Naive thymus-derived CD8-positive, alpha-beta T cell (primary cell): Measurements from ENCODE around the gene TMEM44. TPM values are rescaled to one million over a fixed set of nuclear protein-coding genes. Genes with fewer than 3 reads are reported as not detected.

Source experiments
- ATAC-seq, 2 donors: fragments of 150-1000 bp; cut with Tn5 transposase in 1 of 2; sonication (Bioruptor Pico), chemical (Tn5 transposase) in 1 of 2; 1 replicate in 1 of 2; 2 replicates in 1 of 2; pipeline ENCODE4 v1.10.0; 2021; ENCODE audit warnings: mild to moderate bottlenecking in 2 of 2, moderate library complexity in 2 of 2
- POLR2A ChIA-PET: fragments of 350-600 bp; sonication (Branson Sonifier 250); formaldehyde crosslinking; loops from one replicate; lab custom pipeline; 2021; ENCODE audit warnings: antibody characterized with exemption; lab: Charles Lee
- DNase-seq, 10 donors: peaks; one replicate each; pipeline versions ENCODE4 v3.0.0 to v3.0.0-alpha.2; 2020 to 2022
- H3K27ac Mint-ChIP-seq, 10 donors: one replicate each; pipeline ENCODE4 v1.8.0; 2020 to 2022; ENCODE audit warnings: mild to moderate bottlenecking in 10 of 10, mixed read lengths in 10 of 10, moderate library complexity in 4 of 10, inconsistent platforms in 1 of 10
- H3K27me3 Mint-ChIP-seq, 5 donors: one replicate each; pipeline ENCODE4 v1.8.0; 2021 to 2022; ENCODE audit warnings: mixed read lengths in 5 of 5
- H3K36me3 Mint-ChIP-seq, 3 donors: one replicate each; pipeline ENCODE4 v1.8.0; 2020 to 2022; ENCODE audit warnings: mixed read lengths in 3 of 3, mild to moderate bottlenecking in 2 of 3, inconsistent platforms in 1 of 3
- H3K4me1 Mint-ChIP-seq, 4 donors: one replicate each; pipeline ENCODE4 v1.8.0; 2021 to 2022; ENCODE audit warnings: mixed read lengths in 4 of 4
- H3K4me3 Mint-ChIP-seq, 10 donors: one replicate each; pipeline ENCODE4 v1.8.0; 2020 to 2022; ENCODE audit warnings: mild to moderate bottlenecking in 10 of 10, mixed read lengths in 10 of 10, moderate library complexity in 6 of 10, inconsistent platforms in 1 of 10
- H3K9me3 Mint-ChIP-seq, 9 donors: one replicate each; pipeline ENCODE4 v1.8.0; 2020 to 2022; ENCODE audit warnings: mixed read lengths in 9 of 9, mild to moderate bottlenecking in 3 of 9, inconsistent platforms in 1 of 9, moderate library complexity in 1 of 9
- polyA plus RNA-seq, 3 donors: library from polyadenylated mRNA; unstranded; fragments of 300-500 nt; fragmentation: Illumina TruSeq; gene quantifications; one replicate each; pipeline ENCODE4 v1.2.3, GENCODE V29; 2021
- total RNA-seq, 8 experiments: library from RNA in 2 of 8; stranded (reverse) in 2 of 8; gene quantifications; one replicate each; pipeline ENCODE4 v1.2.3 and lab custom pipeline; 2021 to 2026

TMEM44 gene
- total and polyA plus RNA-seq, 5 experiments from 2014 or later = 0.14 to 4.6 (median 2.0) TPM

DNA sequence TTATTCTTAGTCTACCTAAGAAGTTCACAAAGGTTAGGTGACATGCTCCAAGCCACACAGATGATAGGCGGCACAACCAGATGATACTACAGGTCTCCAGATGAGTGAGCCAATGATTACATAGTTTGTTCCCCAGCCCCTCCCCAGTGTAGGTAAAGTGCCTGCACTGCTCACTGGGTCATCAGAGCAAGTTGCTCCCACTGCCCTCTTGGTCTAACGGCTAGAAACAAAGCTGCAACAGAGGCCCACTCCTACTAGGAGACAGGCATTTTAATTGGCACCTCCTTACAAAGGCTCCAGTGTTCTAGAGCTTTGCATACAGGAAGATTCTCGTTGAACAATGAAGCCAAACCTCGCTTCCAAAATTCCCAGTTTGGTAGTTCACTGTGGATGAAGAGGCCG, 47.3 kb downstream of the TMEM44 start:
- peak overlapping the region in 7 of 10 donors; percentile 8 to 53 (median 33) for H3K4me3 Mint-ChIP-seq
- H3K9me3 Mint-ChIP-seq = peaks cover 0 to 42% (median 19%) of the 10 kb centered on the region in 9 donors
- no peaks in the 10 kb centered on the region for H3K27me3 Mint-ChIP-seq
- POLR2A ChIA-PET = no interaction called here
- DNase-seq (no peak), ATAC-seq (no peak)
- H3K36me3 Mint-ChIP-seq = peaks cover 0 to 15% (median 12%) of the 10 kb centered on the region in 3 donors
- H3K4me1 Mint-ChIP-seq = peaks cover 9 to 16% (median 14%) of the 10 kb centered on the region in 4 donors
- H3K27ac Mint-ChIP-seq = peak overlapping the region in 4 of 10 donors; percentile 6 to 94 (median 24)

- Mint-ChIP-seq H3K4me3 (peak overlapping the region in 9 of 10 donors; percentile 29 to 95 (median 72)), H3K27ac (peak overlapping the region in 8 of 10 donors; percentile 47 to 98 (median 84)), H3K27me3 (no peaks in the 10 kb centered on the region), H3K4me1 (peaks cover 9 to 16% (median 14%) of the 10 kb centered on the region in 4 donors), H3K9me3 (peaks cover 0 to 42% (median 19%) of the 10 kb centered on the region in 9 donors), H3K36me3 (peaks cover 0 to 15% (median 12%) of the 10 kb centered on the region in 3 donors)
- POLR2A ChIA-PET = interaction anchor here (0.6 to 2.0 kb wide), 2 partner anchors 36 to 187 kb away, joined by 3 to 10 read pairs; no protein-coding TSS in a partner anchor
- no peak for DNase-seq
- no peak for ATAC-seq
These were observed 48.4 kb downstream of the TMEM44 start for GRCh38 chr3:194584866-194585265.

GRCh38 chr3:194584320-194584776, 48.9 kb downstream of the TMEM44 start:
- Mint-ChIP-seq H3K27ac (peak overlapping the region; percentile 94 to 98 (median 96)), H3K36me3 (peaks cover 0 to 15% (median 12%) of the 10 kb centered on the region in 3 donors), H3K4me1 (peaks cover 9 to 16% (median 14%) of the 10 kb centered on the region in 4 donors), H3K4me3 (peak overlapping the region; percentile 89 to 95 (median 93)), H3K9me3 (peaks cover 0 to 42% (median 19%) of the 10 kb centered on the region in 9 donors), H3K27me3 (no peaks in the 10 kb centered on the region)
- POLR2A ChIA-PET = interaction anchor here (0.7 to 2.1 kb wide), 8 partner anchors 8 to 187 kb away, joined by 3 to 14 read pairs (median 4); partner anchors contain the start of gene ATP13A3
- no peak for DNase-seq
- no peak for ATAC-seq

DNA sequence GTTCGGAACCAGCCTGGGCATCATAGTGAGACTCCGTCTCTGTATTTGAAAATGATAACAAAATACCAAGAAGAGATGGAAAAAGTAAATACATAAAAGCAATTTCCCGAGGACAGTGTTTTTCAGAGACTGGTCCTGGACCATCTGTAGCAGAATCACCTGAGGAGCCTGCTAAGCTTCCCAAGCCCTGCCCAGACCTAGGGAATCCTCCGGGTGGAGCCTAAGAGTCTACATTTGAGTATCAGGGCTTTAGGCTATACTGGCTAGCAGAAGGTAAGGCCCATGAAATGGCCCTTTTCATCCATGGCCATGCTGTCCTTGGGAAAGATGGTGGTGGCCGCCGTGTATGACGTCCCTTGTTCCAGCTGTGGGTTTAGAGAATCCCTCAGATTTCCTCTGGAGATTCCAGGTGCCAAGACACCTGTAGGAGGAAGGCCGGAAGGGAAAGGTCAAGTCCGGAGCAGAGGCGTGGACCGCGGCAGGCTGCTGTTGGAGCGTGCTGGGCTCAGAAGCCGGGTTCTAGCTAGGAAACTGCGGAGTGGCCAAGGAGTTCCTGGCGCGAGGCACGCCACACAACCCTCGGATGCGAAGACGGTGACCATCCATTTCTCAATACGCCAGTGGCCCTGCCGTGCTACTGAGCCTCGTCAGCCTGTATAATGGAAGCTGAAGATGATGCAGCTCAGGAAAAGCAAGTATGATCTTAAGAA, 50.9 kb downstream of the TMEM44 start:
- Mint-ChIP-seq H3K4me1 (peaks cover 9 to 16% (median 14%) of the 10 kb centered on the region in 4 donors), H3K36me3 (peaks cover 0 to 15% (median 7%) of the 10 kb centered on the region in 3 donors), H3K9me3 (peaks cover 0 to 31% (median 19%) of the 10 kb centered on the region in 9 donors), H3K27me3 (no peaks in the 10 kb centered on the region), H3K27ac (peak overlapping the region in 8 of 10 donors; percentile 9 to 84 (median 60)), H3K4me3 (peak overlapping the region; percentile 19 to 78 (median 49))
- no peak for ATAC-seq
- POLR2A ChIA-PET = interaction anchor here (2.1 kb wide), 1 partner anchor 97 kb away, joined by 14 read pairs; no protein-coding TSS in a partner anchor
- DNase-seq = no peak

DNA sequence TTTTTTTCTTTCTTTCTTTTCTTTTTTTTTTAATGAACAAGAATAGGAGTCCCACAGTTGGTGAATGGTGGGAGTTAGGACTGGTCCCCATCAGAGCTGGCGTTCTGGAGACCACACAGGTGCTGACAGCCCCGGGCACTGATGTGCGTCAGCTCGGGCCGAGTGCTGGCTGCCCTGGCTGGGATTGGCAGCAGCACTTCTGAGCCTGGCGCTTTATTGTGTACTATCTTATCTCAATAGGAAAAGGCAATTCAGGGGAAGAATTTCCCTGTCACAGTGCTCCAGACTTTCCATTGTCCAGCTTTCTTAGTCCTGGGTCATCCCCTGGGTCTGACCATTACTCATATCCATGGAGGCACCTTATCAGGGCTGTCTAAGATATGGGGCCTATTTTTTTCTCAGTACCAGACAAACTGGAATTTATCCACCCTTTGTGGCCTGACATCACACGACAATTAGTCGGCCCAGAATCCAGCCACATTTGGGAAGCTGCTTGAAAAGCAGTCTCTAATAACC, 54.1 kb downstream of the TMEM44 start:
- Mint-ChIP-seq H3K27ac (no peak overlapping the region), H3K27me3 (peaks cover 0 to 3% (median 0%) of the 10 kb centered on the region in 5 donors), H3K4me3 (no peak overlapping the region), H3K4me1 (peaks cover 3 to 4% (median 3%) of the 10 kb centered on the region in 4 donors), H3K9me3 (peaks cover 0 to 7% (median 0%) of the 10 kb centered on the region in 9 donors), H3K36me3 (no peaks in the 10 kb centered on the region)
- POLR2A ChIA-PET = interaction anchor here (0.7 kb wide), 1 partner anchor 24 kb away, joined by 3 read pairs; no protein-coding TSS in a partner anchor
- DNase-seq (no peak), ATAC-seq (no peak)

- Mint-ChIP-seq H3K36me3 (no peaks in the 10 kb centered on the region), H3K27ac (peak overlapping the region in 1 of 10 donors; percentile 18), H3K4me1 (peaks cover 0 to 2% (median 0%) of the 10 kb centered on the region in 4 donors), H3K4me3 (no peak overlapping the region), H3K9me3 (peaks cover 0 to 3% (median 0%) of the 10 kb centered on the region in 9 donors), H3K27me3 (peaks cover 5 to 8% (median 6%) of the 10 kb centered on the region in 5 donors)
- POLR2A ChIA-PET = no interaction called here
- DNase-seq = no peak
- no peak for ATAC-seq
These were observed 55.0 kb downstream of the TMEM44 start for GRCh38 chr3:194577986-194578905.

GRCh38 chr3:194575484-194576210, 57.6 kb downstream of the TMEM44 start:
- POLR2A ChIA-PET = interaction anchor here (1.0 kb wide), 1 partner anchor 86 kb away, joined by 3 read pairs; no protein-coding TSS in a partner anchor
- H3K4me1 Mint-ChIP-seq = peaks cover 0 to 2% (median 0%) of the 10 kb centered on the region in 4 donors
- no peaks in the 10 kb centered on the region for H3K36me3 Mint-ChIP-seq
- H3K27me3 Mint-ChIP-seq = peaks cover 18 to 29% (median 27%) of the 10 kb centered on the region in 5 donors
- DNase-seq (no peak), ATAC-seq (no peak)
- H3K9me3 Mint-ChIP-seq = no peaks in the 10 kb centered on the region
- no peak overlapping the region for H3K4me3 Mint-ChIP-seq
- H3K27ac Mint-ChIP-seq = peak overlapping the region in 1 of 10 donors; percentile 20

GRCh38 chr3:194574639-194575483, 58.4 kb downstream of the TMEM44 start:
- H3K27ac Mint-ChIP-seq = no peak overlapping the region
- peaks cover 18 to 29% (median 27%) of the 10 kb centered on the region in 5 donors for H3K27me3 Mint-ChIP-seq
- no peaks in the 10 kb centered on the region for H3K9me3 Mint-ChIP-seq
- DNase-seq (no peak), ATAC-seq (no peak)
- H3K4me1 Mint-ChIP-seq = peaks cover 0 to 2% (median 0%) of the 10 kb centered on the region in 4 donors
- POLR2A ChIA-PET = interaction anchor here (0.7 to 1.7 kb wide), 3 partner anchors 9 to 86 kb away, joined by 3 to 6 read pairs (median 5); no protein-coding TSS in a partner anchor
- no peaks in the 10 kb centered on the region for H3K36me3 Mint-ChIP-seq
- no peak overlapping the region for H3K4me3 Mint-ChIP-seq

DNA sequence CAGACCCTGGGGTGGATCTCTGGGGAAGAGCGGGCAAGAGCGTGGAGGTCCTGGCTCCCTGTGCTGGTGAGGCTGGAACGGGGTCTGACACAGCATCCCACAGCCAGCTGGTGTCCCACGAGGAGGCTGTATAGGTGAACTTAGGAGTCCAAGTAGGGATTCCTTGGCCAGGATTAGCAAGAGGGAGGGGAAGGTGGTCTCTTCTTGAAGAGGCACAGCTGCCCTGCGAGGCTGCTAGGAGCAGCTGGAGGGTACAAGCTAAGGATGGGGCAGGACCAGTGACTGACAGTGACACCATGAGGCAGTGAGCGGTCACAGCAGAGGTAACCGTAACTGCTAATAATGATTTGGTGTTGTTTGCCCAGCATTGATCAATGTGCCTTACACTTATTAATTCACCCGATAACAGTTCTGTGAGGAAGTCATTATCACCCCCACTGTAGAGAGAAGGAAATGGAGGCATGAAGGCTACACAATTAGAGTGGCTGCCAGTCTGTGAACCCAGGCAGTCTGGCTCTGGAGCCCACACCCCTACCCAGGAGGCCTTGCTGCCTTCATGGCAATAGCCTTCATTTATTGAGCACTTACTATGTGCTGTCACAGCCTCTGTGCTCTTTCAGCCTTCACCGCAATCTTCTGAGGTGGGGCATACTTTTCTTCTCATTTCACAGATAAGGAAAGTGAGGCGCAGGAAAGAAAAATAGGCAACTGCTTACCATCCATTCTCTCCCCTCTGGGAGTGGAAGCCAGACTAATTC, 59.4 kb downstream of the TMEM44 start:
- H3K9me3 Mint-ChIP-seq = no peaks in the 10 kb centered on the region
- H3K4me1 Mint-ChIP-seq = peaks cover 0 to 2% (median 0%) of the 10 kb centered on the region in 4 donors
- H3K27ac Mint-ChIP-seq = peak overlapping the region in 1 of 10 donors; percentile 52
- peak in 6 of 10 donors; percentile 7 to 40 (median 20) for DNase-seq
- no peaks in the 10 kb centered on the region for H3K36me3 Mint-ChIP-seq
- POLR2A ChIA-PET = interaction anchor here (0.5 to 1.7 kb wide), 3 partner anchors 10 to 986 kb away, joined by 3 to 6 read pairs (median 5); no protein-coding TSS in a partner anchor
- ATAC-seq = peak; percentile 87 to 89
- peaks cover 18 to 29% (median 27%) of the 10 kb centered on the region in 5 donors for H3K27me3 Mint-ChIP-seq
- no peak overlapping the region for H3K4me3 Mint-ChIP-seq

DNA sequence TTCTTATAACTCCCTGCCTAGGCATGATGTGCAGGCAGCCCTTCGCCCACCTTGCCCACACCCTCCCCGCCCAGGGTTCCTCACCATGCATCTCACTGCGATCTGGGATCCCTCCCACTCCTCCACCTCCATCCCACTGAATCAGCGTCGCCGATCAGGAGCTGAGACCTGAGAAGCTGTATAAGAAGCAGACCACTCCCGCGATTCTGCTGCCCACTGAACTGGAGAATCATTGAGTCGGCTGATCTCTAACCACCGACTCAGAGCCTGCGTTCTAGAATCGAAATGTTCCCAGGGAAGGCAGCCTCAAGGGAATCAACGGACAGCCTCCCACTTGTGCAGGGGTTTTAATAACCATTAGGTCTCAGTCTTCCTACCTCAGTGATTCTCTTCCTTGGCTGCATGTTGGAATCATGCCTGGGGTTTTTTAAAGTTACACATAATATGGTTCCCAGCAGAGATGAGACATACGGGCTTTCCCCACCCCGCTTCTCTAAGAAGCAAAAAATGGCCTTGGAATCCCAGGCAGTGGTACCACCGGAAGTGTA, 60.2 kb downstream of the TMEM44 start:
- H3K4me3 Mint-ChIP-seq = no peak overlapping the region

More for the DNA sequence above, 60.2 kb downstream of the TMEM44 start:
- Mint-ChIP-seq H3K9me3 (no peaks in the 10 kb centered on the region), H3K27me3 (peaks cover 18 to 29% (median 27%) of the 10 kb centered on the region in 5 donors), H3K4me1 (peaks cover 0 to 2% (median 0%) of the 10 kb centered on the region in 4 donors), H3K36me3 (no peaks in the 10 kb centered on the region), H3K27ac (peak overlapping the region in 1 of 10 donors; percentile 76)
- POLR2A ChIA-PET = interaction anchor here (0.5 to 1.7 kb wide), 2 partner anchors 10 to 987 kb away, joined by 3 to 5 read pairs; no protein-coding TSS in a partner anchor
- ATAC-seq = no peak
- DNase-seq = no peak
